Spleen (tissue), 11 donors: ENCODE results near the gene RFNG. TPM values are rescaled to one million over a fixed set of nuclear protein-coding genes. Genes with fewer than 3 reads are reported as not detected.
A peak's percentile ranks its signal among the peaks of the same experiment; 100 is the strongest.

Experiments
- DNase-seq: peaks from one replicate; pipeline ENCODE4 v3.0.0-alpha.2; 2020
- H3K27ac ChIP-seq, 8 donors: fragments of 200-600 bp; sonication (generic) in 7 of 8; 1 replicate in 4 of 8; 2 replicates in 4 of 8; pipeline versions ENCODE4 v1.5.0 to v1.8.0; 2016 to 2021; ENCODE audit warnings: inconsistent platforms in 4 of 8, mild to moderate bottlenecking in 4 of 8, moderate library complexity in 1 of 8
- H3K27me3 ChIP-seq, 7 donors: fragments of 200-600 bp; sonication (generic) in 6 of 7; replicated peaks in 1 of 7; 1 replicate in 4 of 7; 2 replicates in 3 of 7; pipeline versions ENCODE4 v1.5.0 to v1.8.0; 2016 to 2021; ENCODE audit warnings: inconsistent platforms in 3 of 7, mild to moderate bottlenecking in 1 of 7
- H3K36me3 ChIP-seq, 6 donors: fragments of 200-600 bp; sonication (generic) in 5 of 6; 1 replicate in 4 of 6; 2 replicates in 2 of 6; pipeline versions ENCODE4 v1.5.0 to v1.8.0; 2016 to 2021; ENCODE audit warnings: inconsistent platforms in 2 of 6
- H3K4me1 ChIP-seq, 6 donors: fragments of 200-600 bp; sonication (generic) in 5 of 6; 1 replicate in 3 of 6; 2 replicates in 3 of 6; pipeline versions ENCODE4 v1.5.0 to v1.8.0; 2016 to 2021; ENCODE audit warnings: inconsistent platforms in 3 of 6
- H3K4me3 ChIP-seq, 8 donors: fragments of 200-600 bp; sonication (generic) in 7 of 8; 1 replicate in 4 of 8; 2 replicates in 4 of 8; pipeline versions ENCODE4 v1.5.0 to v1.8.0; 2016 to 2021; ENCODE audit warnings: inconsistent platforms in 4 of 8, mild to moderate bottlenecking in 4 of 8, moderate library complexity in 2 of 8
- H3K9me3 ChIP-seq, 8 donors: fragments of 200-600 bp; sonication (generic) in 7 of 8; 1 replicate in 4 of 8; 2 replicates in 4 of 8; pipeline versions ENCODE4 v1.5.0 to v1.8.0; 2016 to 2021; ENCODE audit warnings: inconsistent platforms in 4 of 8
- CTCF ChIP-seq, 11 experiments: fragments of 200-600 bp in 7 of 11; fragments of 450-650 bp in 4 of 11; sonication (generic) in 4 of 11; IDR thresholded peaks in 8 of 11; conservative IDR thresholded peaks in 3 of 11; 1 replicate in 7 of 11; 2 replicates in 4 of 11; pipeline versions ENCODE4 v1.4.0 to v1.8.0; 2016 to 2021; ENCODE audit warnings: antibody characterized with exemption in 11 of 11, inconsistent platforms in 4 of 11, mild to moderate bottlenecking in 1 of 11
- POLR2A ChIP-seq, 3 donors: fragments of 450-650 bp; IDR thresholded peaks; one replicate each; pipeline ENCODE4 v1.5.1; 2017; ENCODE audit warnings: antibody characterized with exemption in 3 of 3, mild to moderate bottlenecking in 1 of 3
- POLR2AphosphoS5 ChIP-seq, 3 donors: sonication (generic); formaldehyde crosslinking; IDR thresholded peaks; one replicate each; pipeline ENCODE4 v1.5.1; 2017; ENCODE audit warnings: antibody characterized with exemption in 3 of 3
- WGBS, 5 donors: extraction: QIAGEN DNeasy Blood & Tissue Kit in 3 of 5; methylation state at CpG; one replicate each; pipeline versions ENCODE4 v1.1.5 to v1.1.7; 2013 to 2018; 5-methylcytosine and 5-hydroxymethylcytosine counted together
- intact Hi-C: fragments of 100-400 bp; cut with DNase I; formaldehyde crosslinking; loops from one replicate; pipeline ENCODE4 v1.15.0; 2023; ENCODE audit warnings: low total_unique reads
- polyA plus RNA-seq, 3 donors: library from polyadenylated mRNA; stranded (reverse); fragments of 200-250 nt; gene quantifications; one replicate each; pipeline ENCODE4 v1.2.1, GENCODE V29; 2013
- total RNA-seq, 7 donors: library from RNA; depleted of rRNA in 3 of 7; stranded (reverse); fragments of >200 nt in 3 of 7; fragmentation: NEBNext Ultra II Directional in 4 of 7; extraction: Animal tissue kit (Norgen Biotek cat#: 25700) in 4 of 7; gene quantifications; one replicate each; pipeline versions ENCODE4 v1.1.0 to v1.2.1, GENCODE V29; 2016 to 2021
- donor health status: healthy with polysubstance abuse.
- donor health status: DM: no; HTN: no; CAD: no; lungs with moderate emphysema.
- donor health status: DM: no; HTN: no; CAD: no.
- donor health status: Bipolar disorder and iron deficiency.
- donor health status: healthy.
- donor health status: DM: no; HTN: no; CAD: no.
- donor health status: DM: yes; HTN: yes; CAD: no.

The RFNG gene
- total and polyA plus RNA-seq, 10 donors, result 21.4 to 42.3 (median 27.2) TPM

GRCh38 chr17:82098939-82099763 lies 47.5 kb upstream of the RFNG start:
- peak overlapping the region; percentile 80 to 99 (median 96) for H3K27ac ChIP-seq
- no peaks in the 10 kb centered on the region for H3K27me3 ChIP-seq
- peak overlapping the region; percentile 58 to 97 (median 78) for H3K4me3 ChIP-seq
- TF ChIP-seq POLR2AphosphoS5 (IDR thresholded peaks at IDR 0.05), result peak in 2 of 3 donors; percentile 54 to 75
- TF ChIP-seq POLR2A (IDR thresholded peaks at IDR 0.05), result no peak
- peak; percentile 91 for DNase-seq
- intact Hi-C loops, result no loop called here
- H3K9me3 ChIP-seq, result no peaks in the 10 kb centered on the region
- peaks cover 20 to 60% (median 43%) of the 10 kb centered on the region in 6 donors for H3K4me1 ChIP-seq
- WGBS, 5 donors, result 7 to 30% (median 12%) methylated on average over 25 to 80 of the region's 80 CpGs
- peaks cover 0 to 21% (median 9%) of the 10 kb centered on the region in 6 donors for H3K36me3 ChIP-seq

- peak within 1 kb of the TSS; percentile 89 to 99 (median 96) for H3K27ac ChIP-seq
- H3K4me3 ChIP-seq, result peak within 1 kb of the TSS; percentile 58 to 97 (median 78)
- H3K27me3 ChIP-seq, result no peaks in the 10 kb centered on the region
- 0 to 1% (median 0%) methylated on average over 47 to 124 of the region's 124 CpGs for WGBS, 5 donors
- peaks cover 0 to 29% (median 17%) of the 10 kb centered on the region in 6 donors for H3K36me3 ChIP-seq
- peaks cover 20 to 60% (median 43%) of the 10 kb centered on the region in 6 donors for H3K4me1 ChIP-seq
- intact Hi-C loops, result no loop called here
- H3K9me3 ChIP-seq, result no peaks in the 10 kb centered on the region
- TF ChIP-seq POLR2A (IDR thresholded peaks at IDR 0.05), result peak; percentile 75 to 97 (median 88)
- TF ChIP-seq POLR2AphosphoS5 (IDR thresholded peaks at IDR 0.05), result peak; percentile 79 to 88 (median 88)
- TF ChIP-seq CTCF (IDR thresholded peaks at IDR 0.05 in 8 of 11, conservative IDR thresholded peaks at IDR 0.05 in 3 of 11), result peak in 7 of 11 experiments; percentile 24 to 57 (median 41)
- DNase-seq, result peak; percentile 97
Observed at GRCh38 chr17:82098169-82098938, 46.7 kb upstream of the RFNG start, which contains the start of gene FASN. Gene FASN (minus strand): TSS chr17:82098236. CDS start chr17:82096445, 1,791 bp downstream.

- H3K27ac ChIP-seq, result peak overlapping the region; percentile 67 to 99 (median 96)
- H3K36me3 ChIP-seq, result peaks cover 0 to 34% (median 22%) of the 10 kb centered on the region in 6 donors
- H3K4me1 ChIP-seq, result peaks cover 20 to 60% (median 43%) of the 10 kb centered on the region in 6 donors
- H3K9me3 ChIP-seq, result no peaks in the 10 kb centered on the region
- no peaks in the 10 kb centered on the region for H3K27me3 ChIP-seq
- H3K4me3 ChIP-seq, result peak overlapping the region; percentile 58 to 97 (median 78)
- TF ChIP-seq POLR2AphosphoS5 (IDR thresholded peaks at IDR 0.05) (no peak), POLR2A (IDR thresholded peaks at IDR 0.05) (no peak), CTCF (IDR thresholded peaks at IDR 0.05 in 8 of 11, conservative IDR thresholded peaks at IDR 0.05 in 3 of 11) (no peak)
- WGBS, 5 donors, result 0 to 1% (median 0%) methylated on average over 3 to 36 of the region's 36 CpGs; no CpG with 5 or more reads in 1 of the 5 donors
- DNase-seq, result no peak
- intact Hi-C loops, result no loop called here
Observed at GRCh38 chr17:82097919-82098168, 46.2 kb upstream of the RFNG start.

- WGBS, 5 donors, result 0 to 2% (median 1%) methylated on average over 23 to 77 of the region's 77 CpGs
- peak; percentile 87 for DNase-seq
Observed at GRCh38 chr17:82097184-82097918, 45.7 kb upstream of the RFNG start.

More at GRCh38 chr17:82097184-82097918, 45.7 kb upstream of the RFNG start:
- Histone ChIP-seq H3K36me3 (peaks cover 0 to 39% (median 27%) of the 10 kb centered on the region in 6 donors), H3K4me3 (peak overlapping the region; percentile 58 to 97 (median 78)), H3K27ac (peak overlapping the region; percentile 67 to 99 (median 96)), H3K4me1 (peaks cover 20 to 60% (median 43%) of the 10 kb centered on the region in 6 donors), H3K9me3 (no peaks in the 10 kb centered on the region), H3K27me3 (no peaks in the 10 kb centered on the region)
- peak in 2 of 3 donors; percentile 44 to 58 for TF ChIP-seq POLR2AphosphoS5 (IDR thresholded peaks at IDR 0.05)
- TF ChIP-seq CTCF (IDR thresholded peaks at IDR 0.05 in 8 of 11, conservative IDR thresholded peaks at IDR 0.05 in 3 of 11), result no peak
- intact Hi-C loops, result no loop called here
